GM19025 (cell line): ENCODE measurements around the gene FSTL3.
"Not testable (repeated sequence)": the region's sequence is repeated elsewhere in the genome, so short reads cannot be mapped to it uniquely, and the experiment has no call there.

Experiments used
- ATAC-seq: cut with Tn5 transposase; IDR thresholded peaks from one replicate; pipeline ENCODE4 v1.9.1; 2021; ENCODE audit warnings: mild to moderate bottlenecking, low read depth, moderate library complexity; ENCODE audit not compliant: unreplicated experiment

FSTL3 gene

GRCh38 chr19:660793-661426 is 15.3 kb upstream of the FSTL3 start:
- no peak for ATAC-seq

GRCh38 chr19:661427-662196 is 14.6 kb upstream of the FSTL3 start:
- ATAC-seq = no peak

GRCh38 chr19:662207-662961 is 13.8 kb upstream of the FSTL3 start:
- peak; percentile 4 for ATAC-seq

DNA sequence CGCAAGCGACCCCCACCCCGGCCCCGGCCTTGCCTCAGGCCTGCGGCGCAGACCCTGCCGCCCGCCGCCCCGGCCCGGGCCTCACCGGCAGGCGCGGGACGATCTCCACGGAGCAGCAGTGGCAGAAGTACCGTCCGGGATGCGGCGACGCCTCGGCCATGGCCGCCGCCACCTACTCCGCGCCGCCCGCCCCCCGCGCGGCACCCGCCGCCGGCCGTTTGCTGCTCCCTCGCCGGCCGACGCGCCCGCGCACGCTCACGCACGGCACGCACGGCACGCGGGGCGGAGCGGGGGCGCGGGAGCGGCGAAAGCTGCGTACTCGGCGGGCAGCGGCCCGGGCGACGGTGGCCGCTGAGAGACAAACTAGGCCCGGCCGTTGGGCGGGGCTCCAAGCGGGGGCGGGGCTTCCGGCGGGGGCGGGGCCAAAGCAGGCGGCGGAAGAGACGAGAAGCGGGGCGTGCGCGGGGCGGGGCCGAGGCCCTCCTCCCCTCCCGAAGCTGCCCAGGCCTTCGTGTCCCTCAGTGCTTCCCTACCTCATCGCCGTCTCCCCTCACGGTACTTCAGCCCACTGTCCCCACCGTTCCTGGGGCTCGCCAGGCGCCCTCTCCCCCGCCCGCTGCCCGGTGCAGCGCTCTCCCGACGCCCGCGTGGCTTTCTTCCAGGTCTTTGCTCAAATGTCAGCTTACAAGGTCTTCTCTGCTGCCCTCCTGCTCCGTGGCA is 13.1 kb upstream of the FSTL3 start, which contains the start of gene RNF126:
RNF126 (minus strand) TSS at position 253 of the 720 bp plus-strand sequence; CDS start at position 160, 93 bp downstream.
- ATAC-seq = peak; percentile 46

GRCh38 chr19:663682-664117 is 12.5 kb upstream of the FSTL3 start:
- ATAC-seq = no peak

GRCh38 chr19:664913-665443 is 11.2 kb upstream of the FSTL3 start:
- no peak for ATAC-seq

GRCh38 chr19:666985-667573 is 9.1 kb upstream of the FSTL3 start:
- ATAC-seq = not testable (repeated sequence)

GRCh38 chr19:668675-669434 is 7.3 kb upstream of the FSTL3 start:
- not testable (repeated sequence) for ATAC-seq

DNA sequence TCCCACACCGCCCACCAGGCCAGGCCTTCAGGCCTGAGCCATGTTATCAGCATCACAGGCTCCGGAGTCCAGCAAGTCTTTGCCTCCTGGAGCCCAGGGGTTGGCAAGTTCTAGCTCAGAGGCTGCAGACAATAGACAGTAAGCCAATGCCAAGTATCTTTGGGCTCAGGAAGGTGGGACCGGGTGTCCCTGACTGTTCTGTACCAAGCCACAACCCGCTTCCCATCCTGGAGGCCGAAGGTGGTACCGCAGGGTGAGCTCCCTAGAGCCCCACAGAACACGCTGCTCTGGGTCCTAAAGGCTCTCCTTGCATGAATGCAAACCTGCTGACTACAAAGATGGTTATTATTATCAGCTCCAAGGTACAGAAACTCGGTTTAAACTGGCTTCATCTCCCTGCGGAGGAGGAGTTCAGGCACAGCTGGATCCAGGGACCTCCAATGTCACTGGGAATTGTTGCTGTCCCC is 5.5 kb upstream of the FSTL3 start:
- no peak for ATAC-seq

GRCh38 chr19:674282-675151 is 1.7 kb upstream of the FSTL3 start:
- ATAC-seq = no peak

DNA sequence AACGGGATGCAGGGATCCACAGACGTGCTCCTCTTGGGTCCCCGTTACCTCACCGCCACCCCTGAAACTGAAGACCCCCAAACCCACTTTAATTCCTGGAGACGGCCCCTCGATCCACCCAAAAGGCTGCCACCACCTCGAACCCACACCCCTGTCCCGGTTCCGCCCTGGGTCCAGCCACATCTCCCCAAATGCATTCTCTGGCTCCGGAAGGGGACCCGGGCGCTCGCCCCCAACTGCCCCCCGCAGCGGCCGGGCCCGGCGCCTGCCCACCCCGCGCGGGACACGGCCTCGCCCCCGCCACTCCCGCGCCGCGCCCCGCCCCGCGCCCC is 219 bp upstream of the FSTL3 start:
- ATAC-seq = no peak

- ATAC-seq = no peak
Observed at GRCh38 chr19:677201-677600, 1.0 kb downstream of the FSTL3 start.

- ATAC-seq = no peak
Observed at GRCh38 chr19:677601-678436, 1.6 kb downstream of the FSTL3 start.

GRCh38 chr19:678791-679388 is 2.7 kb downstream of the FSTL3 start:
- ATAC-seq = no peak

- ATAC-seq = peak; percentile 10
Observed at GRCh38 chr19:679418-680286, 3.5 kb downstream of the FSTL3 start.
